ENCODE results near the gene KLF2. TPM values are rescaled to one million over a fixed set of nuclear protein-coding genes. Genes with fewer than 3 reads are reported as not detected.

The KLF2 gene
- total and polyA plus RNA-seq, 8 donors, result 9.5 to 107 (median 59.3) TPM

DNA sequence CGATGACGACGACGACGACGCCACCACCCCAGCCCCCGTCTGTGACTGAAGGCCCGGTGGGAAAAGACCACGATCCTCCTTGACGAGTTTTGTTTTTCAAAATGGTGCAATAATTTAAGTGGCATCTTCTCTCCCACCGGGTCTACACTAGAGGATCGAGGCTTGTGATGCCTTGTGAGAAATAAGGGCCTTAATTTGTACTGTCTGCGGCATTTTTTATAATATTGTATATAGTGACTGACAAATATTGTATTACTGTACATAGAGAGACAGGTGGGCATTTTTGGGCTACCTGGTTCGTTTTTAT lies 2.5 kb downstream of the KLF2 start:
- Histone ChIP-seq H3K36me3 (peaks cover 16 to 32% (median 27%) of the 10 kb centered on the region in 4 donors), H3K4me3 (peak overlapping the region; percentile 77 to 94 (median 84)), H3K27me3 (no peaks in the 10 kb centered on the region), H3K9me3 (no peaks in the 10 kb centered on the region), H3K27ac (peak overlapping the region; percentile 91 to 98 (median 97)), H3K4me1 (peaks cover 28 to 73% (median 45%) of the 10 kb centered on the region in 4 donors)
- intact Hi-C loops (cut with DNase I; ENCODE audit: low total_unique reads), result loop anchor here (10.0 kb wide), 1 partner anchor 52 kb away; no protein-coding TSS in a partner anchor
- no peak for DNase-seq
- TF ChIP-seq CTCF (IDR thresholded peaks at IDR 0.05) (no peak), POLR2A (IDR thresholded peaks at IDR 0.05) (no peak), POLR2AphosphoS5 (IDR thresholded peaks at IDR 0.05) (no peak), EP300 (IDR thresholded peaks at IDR 0.05) (no peak)
- WGBS, 5 donors, result 63 to 83% (median 70%) methylated on average over 14 of the region's 14 CpGs

DNA sequence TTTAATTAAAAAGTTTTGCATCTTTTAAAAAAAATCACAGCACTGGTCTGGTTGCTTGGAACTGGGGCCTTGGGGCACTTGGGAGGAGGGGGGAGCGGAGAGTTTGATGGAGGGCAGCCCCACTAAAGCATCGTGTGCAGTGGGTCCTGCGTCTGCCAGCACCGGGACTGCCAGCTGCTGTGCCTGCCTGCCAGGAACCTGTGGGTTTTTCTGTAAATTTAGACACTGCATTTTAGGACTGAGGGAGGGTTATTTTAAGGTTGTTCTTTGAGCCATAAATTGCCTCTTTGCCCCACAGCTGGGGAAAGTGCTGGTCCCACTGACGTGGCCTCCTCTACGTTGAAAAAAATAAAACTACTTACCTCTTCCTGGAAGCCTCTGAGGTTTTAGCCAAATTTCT lies 2.9 kb downstream of the KLF2 start:
- Histone ChIP-seq H3K4me3 (peak overlapping the region; percentile 77 to 94 (median 84)), H3K36me3 (peaks cover 16 to 32% (median 27%) of the 10 kb centered on the region in 4 donors), H3K27me3 (no peaks in the 10 kb centered on the region), H3K9me3 (no peaks in the 10 kb centered on the region), H3K27ac (peak overlapping the region; percentile 79 to 98 (median 97)), H3K4me1 (peaks cover 28 to 70% (median 45%) of the 10 kb centered on the region in 4 donors)
- intact Hi-C loops (cut with DNase I; ENCODE audit: low total_unique reads), result loop anchor here (10.0 kb wide), 1 partner anchor 53 kb away; no protein-coding TSS in a partner anchor
- TF ChIP-seq POLR2A (IDR thresholded peaks at IDR 0.05) (no peak), CTCF (IDR thresholded peaks at IDR 0.05) (no peak), EP300 (IDR thresholded peaks at IDR 0.05) (no peak), POLR2AphosphoS5 (IDR thresholded peaks at IDR 0.05) (peak; percentile 17 to 45 (median 42))
- DNase-seq, result no peak
- 57 to 76% (median 59%) methylated on average over 6 of the region's 6 CpGs for WGBS, 5 donors

GRCh38 chr19:16327911-16328823 lies 3.5 kb downstream of the KLF2 start:
- H3K9me3 ChIP-seq, result no peaks in the 10 kb centered on the region
- peak; percentile 73 to 85 for DNase-seq
- peak overlapping the region; percentile 77 to 94 (median 84) for H3K4me3 ChIP-seq
- intact Hi-C loops (cut with DNase I; ENCODE audit: low total_unique reads), result loop anchor here (10.0 kb wide), 1 partner anchor 53 kb away; no protein-coding TSS in a partner anchor
- peaks cover 16 to 32% (median 27%) of the 10 kb centered on the region in 4 donors for H3K36me3 ChIP-seq
- peak overlapping the region; percentile 81 to 98 (median 97) for H3K27ac ChIP-seq
- WGBS, 5 donors, result 24 to 48% (median 42%) methylated on average over 20 of the region's 20 CpGs
- TF ChIP-seq POLR2A (IDR thresholded peaks at IDR 0.05), result peak in 1 of 4 donors; percentile 29
- TF ChIP-seq CTCF (IDR thresholded peaks at IDR 0.05), result no peak
- TF ChIP-seq EP300 (IDR thresholded peaks at IDR 0.05), result peak; percentile 61
- TF ChIP-seq POLR2AphosphoS5 (IDR thresholded peaks at IDR 0.05), result peak; percentile 86 to 96 (median 92)
- H3K27me3 ChIP-seq, result no peaks in the 10 kb centered on the region
- peaks cover 28 to 67% (median 45%) of the 10 kb centered on the region in 4 donors for H3K4me1 ChIP-seq

GRCh38 chr19:16328824-16329482 lies 4.3 kb downstream of the KLF2 start:
- H3K36me3 ChIP-seq, result peaks cover 16 to 32% (median 27%) of the 10 kb centered on the region in 4 donors
- H3K27me3 ChIP-seq, result no peaks in the 10 kb centered on the region
- H3K4me1 ChIP-seq, result peaks cover 28 to 59% (median 44%) of the 10 kb centered on the region in 4 donors
- intact Hi-C loops (cut with DNase I; ENCODE audit: low total_unique reads), result loop anchor here (10.0 kb wide), 1 partner anchor 54 kb away; no protein-coding TSS in a partner anchor
- H3K27ac ChIP-seq, result peak overlapping the region; percentile 81 to 98 (median 97)
- TF ChIP-seq CTCF (IDR thresholded peaks at IDR 0.05) (no peak), POLR2AphosphoS5 (IDR thresholded peaks at IDR 0.05) (peak; percentile 0 to 81 (median 75)), EP300 (IDR thresholded peaks at IDR 0.05) (no peak)
- peak overlapping the region; percentile 77 to 94 (median 84) for H3K4me3 ChIP-seq
- H3K9me3 ChIP-seq, result no peaks in the 10 kb centered on the region
- peak in 1 of 2 donors; percentile 63 for DNase-seq
- WGBS, 5 donors, result 51 to 57% (median 55%) methylated on average over 11 of the region's 11 CpGs

Data from stomach (tissue), 9 donors.